ENCODE measurements around the gene POC1A. TPM values are rescaled to one million over a fixed set of nuclear protein-coding genes. Genes with fewer than 3 reads are reported as not detected.

The POC1A gene
- total RNA-seq, 1 donor from 2014 or later: 5.7 TPM

DNA sequence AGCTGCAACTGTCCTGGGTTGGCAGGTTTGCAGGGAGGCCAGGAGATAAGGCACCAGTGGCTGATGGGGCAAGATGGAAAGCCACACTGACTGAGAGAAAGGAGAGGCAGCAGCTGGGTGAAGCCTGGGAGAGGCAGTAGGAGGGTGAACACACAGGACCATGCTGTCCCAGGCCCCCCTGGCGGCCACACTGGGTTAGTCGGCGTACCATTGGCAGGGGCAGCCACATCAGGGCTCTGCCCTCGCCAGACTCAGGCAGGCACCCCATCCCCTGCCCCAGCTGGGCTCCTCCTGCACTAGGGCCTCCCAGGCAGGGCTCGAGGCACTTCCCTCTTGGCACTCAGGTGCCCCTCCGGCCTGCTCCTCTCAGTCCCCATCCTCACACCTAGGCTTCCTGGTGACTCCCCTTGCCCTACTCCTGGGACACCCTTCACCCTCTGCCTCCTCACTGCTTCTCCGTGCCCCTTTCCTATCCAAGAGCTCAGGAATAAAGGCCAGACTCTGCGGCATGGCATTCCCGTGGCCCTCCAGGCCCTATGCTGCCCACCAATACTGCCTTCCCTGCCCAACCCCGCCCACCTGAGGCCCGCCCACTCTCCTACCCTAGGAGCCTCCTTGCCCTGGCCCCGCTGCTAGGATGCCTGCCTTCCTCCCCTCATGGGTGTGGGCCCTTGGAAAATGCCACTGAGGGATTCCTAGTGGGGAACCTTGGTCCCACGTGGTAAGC lies 69.1 kb downstream of the POC1A start:
- H3K4me3 Mint-ChIP-seq (ENCODE audit: unreplicated experiment): no peak overlapping the region
- H3K4me1 Mint-ChIP-seq (ENCODE audit: low read depth): peaks cover 26% of the 10 kb centered on the region
- TF ChIP-seq, protein P1, sequence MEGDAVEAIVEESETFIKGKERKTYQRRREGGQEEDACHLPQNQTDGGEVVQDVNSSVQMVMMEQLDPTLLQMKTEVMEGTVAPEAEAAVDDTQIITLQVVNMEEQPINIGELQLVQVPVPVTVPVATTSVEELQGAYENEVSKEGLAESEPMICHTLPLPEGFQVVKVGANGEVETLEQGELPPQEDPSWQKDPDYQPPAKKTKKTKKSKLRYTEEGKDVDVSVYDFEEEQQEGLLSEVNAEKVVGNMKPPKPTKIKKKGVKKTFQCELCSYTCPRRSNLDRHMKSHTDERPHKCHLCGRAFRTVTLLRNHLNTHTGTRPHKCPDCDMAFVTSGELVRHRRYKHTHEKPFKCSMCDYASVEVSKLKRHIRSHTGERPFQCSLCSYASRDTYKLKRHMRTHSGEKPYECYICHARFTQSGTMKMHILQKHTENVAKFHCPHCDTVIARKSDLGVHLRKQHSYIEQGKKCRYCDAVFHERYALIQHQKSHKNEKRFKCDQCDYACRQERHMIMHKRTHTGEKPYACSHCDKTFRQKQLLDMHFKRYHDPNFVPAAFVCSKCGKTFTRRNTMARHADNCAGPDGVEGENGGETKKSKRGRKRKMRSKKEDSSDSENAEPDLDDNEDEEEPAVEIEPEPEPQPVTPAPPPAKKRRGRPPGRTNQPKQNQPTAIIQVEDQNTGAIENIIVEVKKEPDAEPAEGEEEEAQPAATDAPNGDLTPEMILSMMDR (IDR thresholded peaks at IDR 0.05): no peak
- no peak overlapping the region for H3K27ac Mint-ChIP-seq (ENCODE audit: unreplicated experiment)
- H3K36me3 Mint-ChIP-seq (ENCODE audit: low read depth): no peaks in the 10 kb centered on the region
- H3K9me3 Mint-ChIP-seq (ENCODE audit: low read depth): no peaks in the 10 kb centered on the region
- H3K27me3 Mint-ChIP-seq (ENCODE audit: low read depth): no peaks in the 10 kb centered on the region
- DNase-seq (ENCODE audit: low spot score): peak; percentile 82

DNA sequence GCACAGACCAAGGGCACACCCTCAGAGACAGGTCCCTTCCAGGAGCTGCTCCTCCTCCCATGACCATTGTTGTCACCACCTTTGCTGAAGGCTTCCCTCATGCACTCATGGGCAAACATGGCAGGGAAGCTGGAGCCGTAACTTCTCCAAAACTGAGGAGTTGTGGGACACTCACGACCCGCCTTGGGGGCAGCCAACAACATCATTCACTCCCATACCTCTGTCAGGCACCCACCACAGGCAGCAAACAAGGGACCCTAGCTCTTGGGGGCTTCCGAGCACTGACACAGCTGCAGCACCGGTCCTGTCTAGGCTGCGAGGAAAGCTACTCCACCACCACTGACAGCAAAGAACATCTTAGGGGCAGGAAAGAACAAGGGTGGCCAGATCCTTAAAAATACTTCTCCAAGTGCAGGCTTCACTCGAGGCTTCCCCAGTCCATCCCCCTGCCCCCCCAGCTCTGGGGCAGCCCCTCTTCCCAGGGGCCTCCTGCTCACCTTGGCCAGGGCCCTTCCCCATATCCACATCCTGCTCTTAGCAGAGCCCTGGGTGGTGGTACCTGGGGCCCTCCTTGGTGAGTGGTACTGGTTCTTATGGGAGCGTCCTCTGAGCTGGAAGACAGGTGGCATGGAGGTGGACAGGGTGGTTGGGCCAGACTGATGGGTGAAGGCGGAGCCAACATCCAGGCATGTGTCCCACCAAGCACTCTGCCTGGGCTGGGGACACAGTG lies 69.8 kb downstream of the POC1A start:
- Mint-ChIP-seq H3K27me3 (ENCODE audit: low read depth) (no peaks in the 10 kb centered on the region), H3K4me1 (ENCODE audit: low read depth) (peaks cover 19% of the 10 kb centered on the region), H3K27ac (ENCODE audit: unreplicated experiment) (no peak overlapping the region), H3K36me3 (ENCODE audit: low read depth) (no peaks in the 10 kb centered on the region), H3K4me3 (ENCODE audit: unreplicated experiment) (no peak overlapping the region), H3K9me3 (ENCODE audit: low read depth) (no peaks in the 10 kb centered on the region)
- peak; percentile 41 for DNase-seq (ENCODE audit: low spot score)
- TF ChIP-seq, protein P1 (IDR thresholded peaks at IDR 0.05): no peak

DNA sequence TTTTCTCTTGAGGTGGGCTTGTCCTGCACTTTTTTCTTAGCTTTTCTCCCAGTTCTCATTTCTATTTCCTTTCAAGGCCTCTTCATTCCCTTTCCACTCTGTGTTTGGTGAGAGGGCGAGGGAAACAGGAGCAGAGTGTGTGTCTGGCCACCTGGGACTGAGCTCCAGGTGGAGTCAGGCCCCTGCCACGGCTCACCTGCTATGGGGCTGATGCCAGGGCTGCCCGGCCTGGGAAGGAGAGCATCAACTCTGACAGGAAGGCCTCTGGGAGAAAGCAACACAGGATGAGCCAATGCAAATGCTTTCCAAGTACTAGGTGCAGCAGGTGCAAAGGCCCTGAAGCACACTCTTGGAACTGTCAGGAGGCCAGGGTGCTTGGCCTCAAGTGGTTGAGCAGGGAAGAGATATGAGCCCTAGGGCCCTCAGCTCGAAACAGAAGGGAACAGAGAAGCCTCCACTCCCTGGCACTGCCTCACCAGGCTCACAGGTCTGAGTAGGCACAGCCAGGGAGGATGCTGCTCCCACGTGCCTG lies 70.6 kb downstream of the POC1A start:
- H3K9me3 Mint-ChIP-seq (ENCODE audit: low read depth): no peaks in the 10 kb centered on the region

DNA sequence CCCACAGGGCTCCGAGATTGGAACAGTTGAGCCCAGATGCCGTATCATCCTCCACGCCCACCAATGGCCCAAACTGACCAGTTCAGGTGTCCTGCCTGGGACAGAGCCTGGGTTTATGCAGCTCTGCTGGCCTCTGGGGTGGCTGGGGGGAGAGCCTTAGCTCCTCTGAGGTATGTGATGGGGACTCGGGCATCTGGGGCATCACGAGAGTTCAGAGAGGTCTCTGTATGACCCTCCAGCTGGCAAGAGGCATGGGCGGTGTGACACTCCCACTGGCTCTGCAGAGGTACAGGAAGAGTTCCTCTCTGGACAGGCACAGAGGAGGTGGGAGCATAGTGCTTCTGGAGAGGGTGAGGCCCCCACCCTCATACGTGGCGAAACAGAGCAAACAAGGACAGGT lies 71.3 kb downstream of the POC1A start:
- no peaks in the 10 kb centered on the region for H3K36me3 Mint-ChIP-seq (ENCODE audit: low read depth)
- H3K9me3 Mint-ChIP-seq (ENCODE audit: low read depth): no peaks in the 10 kb centered on the region
- peaks cover 7% of the 10 kb centered on the region for H3K4me1 Mint-ChIP-seq (ENCODE audit: low read depth)
- no peak for DNase-seq (ENCODE audit: low spot score)
- TF ChIP-seq, protein P1 (IDR thresholded peaks at IDR 0.05): no peak
- H3K27me3 Mint-ChIP-seq (ENCODE audit: low read depth): no peaks in the 10 kb centered on the region
- no peak overlapping the region for H3K27ac Mint-ChIP-seq (ENCODE audit: unreplicated experiment)
- H3K4me3 Mint-ChIP-seq (ENCODE audit: unreplicated experiment): no peak overlapping the region

More for the DNA sequence above, 70.6 kb downstream of the POC1A start:
- peaks cover 12% of the 10 kb centered on the region for H3K4me1 Mint-ChIP-seq (ENCODE audit: low read depth)
- no peak overlapping the region for H3K27ac Mint-ChIP-seq (ENCODE audit: unreplicated experiment)
- H3K36me3 Mint-ChIP-seq (ENCODE audit: low read depth): no peaks in the 10 kb centered on the region
- TF ChIP-seq, protein P1 (IDR thresholded peaks at IDR 0.05): no peak
- no peaks in the 10 kb centered on the region for H3K27me3 Mint-ChIP-seq (ENCODE audit: low read depth)
- no peak overlapping the region for H3K4me3 Mint-ChIP-seq (ENCODE audit: unreplicated experiment)
- DNase-seq (ENCODE audit: low spot score): no peak

Measured in chondrocyte (in vitro differentiated cells).